Kidney epithelial cell (primary cell): ENCODE measurements around the gene ARL15. TPM values are rescaled to one million over a fixed set of nuclear protein-coding genes. Genes with fewer than 3 reads are reported as not detected.

Experiments used
- DNase-seq: peaks from one replicate; pipeline ENCODE4 v3.0.0-alpha.2; 2010; ENCODE audit warnings: low read depth
- H3K27me3 ChIP-seq: 2 replicates; pipeline ENCODE4 v1.6.0; 2011; ENCODE audit warnings: low read length; ENCODE audit not compliant: control insufficient read depth, insufficient read depth
- H3K36me3 ChIP-seq: 2 replicates; pipeline ENCODE4 v1.5.1; 2011; ENCODE audit warnings: low read length; ENCODE audit not compliant: control insufficient read depth, insufficient read depth
- H3K4me3 ChIP-seq: 2 replicates; pipeline ENCODE4 v1.5.1; 2011; ENCODE audit warnings: low read depth, mild to moderate bottlenecking, control low read depth, low read length
- CTCF ChIP-seq: IDR thresholded peaks from 2 replicates; pipeline ENCODE4 v1.5.1; 2011; ENCODE audit warnings: mild to moderate bottlenecking, moderate library complexity, low read length, control low read depth, inconsistent platforms; ENCODE audit not compliant: insufficient read depth, poor library complexity, severe bottlenecking
- total RNA-seq: library from RNA; depleted of rRNA; stranded (reverse); fragments of >200 nt; gene quantifications from 2 replicates; pipeline ENCODE4 v1.2.3, GENCODE V29; 2015

ARL15 gene
- total RNA-seq, 1 donor from 2014 or later, result 9.7 TPM

- TF ChIP-seq CTCF, result no peak
Observed at GRCh38 chr5:54288568-54289217, 21.7 kb downstream of the ARL15 start.

GRCh38 chr5:54285686-54286085 is 24.7 kb downstream of the ARL15 start:
- no peak overlapping the region for H3K4me3 ChIP-seq
- H3K27me3 ChIP-seq, result no peaks in the 10 kb centered on the region
- no peak for DNase-seq
- no peak for TF ChIP-seq CTCF
- no peaks in the 10 kb centered on the region for H3K36me3 ChIP-seq

More at GRCh38 chr5:54288568-54289217, 21.7 kb downstream of the ARL15 start:
- H3K36me3 ChIP-seq, result no peaks in the 10 kb centered on the region
- no peak overlapping the region for H3K4me3 ChIP-seq
- no peak for DNase-seq
- no peaks in the 10 kb centered on the region for H3K27me3 ChIP-seq

- Histone ChIP-seq H3K4me3 (no peak overlapping the region), H3K27me3 (no peaks in the 10 kb centered on the region), H3K36me3 (no peaks in the 10 kb centered on the region)
- no peak for TF ChIP-seq CTCF
- no peak for DNase-seq
Observed at GRCh38 chr5:54284586-54284985, 25.8 kb downstream of the ARL15 start.

GRCh38 chr5:54282876-54283275 is 27.5 kb downstream of the ARL15 start:
- H3K27me3 ChIP-seq, result no peaks in the 10 kb centered on the region
- DNase-seq, result no peak
- no peaks in the 10 kb centered on the region for H3K36me3 ChIP-seq
- TF ChIP-seq CTCF, result no peak
- H3K4me3 ChIP-seq, result no peak overlapping the region

GRCh38 chr5:54281960-54282692 is 28.2 kb downstream of the ARL15 start:
- Histone ChIP-seq H3K27me3 (no peaks in the 10 kb centered on the region), H3K36me3 (no peaks in the 10 kb centered on the region), H3K4me3 (no peak overlapping the region)
- DNase-seq, result no peak
- TF ChIP-seq CTCF, result no peak
